MM.1S (cell line): ENCODE data around the gene TRAPPC12.
A peak's percentile ranks its signal among the peaks of the same experiment; 100 is the strongest.

Source experiments
- DNase-seq: peaks from one replicate; pipeline ENCODE4 v3.0.0-alpha.2; 2015
- H2AFZ ChIP-seq: fragments of 300-600 bp; sonication (generic); 2 replicates; pipeline ENCODE4 v1.6.0; 2016; ENCODE audit warnings: antibody characterized with exemption, low read length
- H3F3A ChIP-seq: fragments of 300-600 bp; sonication (generic); 2 replicates; pipeline ENCODE4 v1.6.1; 2016; ENCODE audit warnings: mild to moderate bottlenecking, antibody characterized with exemption, low read length, moderate library complexity, mixed read lengths; ENCODE audit not compliant: insufficient read depth
- H3K27ac ChIP-seq: fragments of 300-600 bp; sonication (generic); 2 replicates; pipeline ENCODE4 v1.5.1; 2016; ENCODE audit warnings: mild to moderate bottlenecking, low read length
- H3K27me3 ChIP-seq: fragments of 300-600 bp; sonication (generic); replicated peaks from 2 replicates; pipeline ENCODE4 v1.6.0; 2016; ENCODE audit warnings: low read length; ENCODE audit not compliant: insufficient read depth
- H3K36me3 ChIP-seq: fragments of 300-600 bp; sonication (generic); replicated peaks from 2 replicates; pipeline ENCODE4 v1.6.1; 2016; ENCODE audit warnings: mild to moderate bottlenecking, low read length, mixed read lengths; ENCODE audit not compliant: insufficient read depth
- H3K4me1 ChIP-seq: fragments of 300-600 bp; sonication (generic); 2 replicates; pipeline ENCODE4 v1.6.1; 2016; ENCODE audit warnings: low read length, mixed read lengths
- H3K4me2 ChIP-seq: fragments of 300-600 bp; sonication (generic); 2 replicates; pipeline ENCODE4 v1.6.0; 2016; ENCODE audit warnings: low read depth, low read length
- H3K4me3 ChIP-seq: fragments of 300-600 bp; sonication (generic); 2 replicates; pipeline ENCODE4 v1.5.1; 2016; ENCODE audit warnings: low read length, mixed read lengths
- H3K79me2 ChIP-seq: fragments of 300-600 bp; sonication (generic); 2 replicates; pipeline ENCODE4 v1.6.1; 2016; ENCODE audit warnings: mixed run types, low read length, mixed read lengths
- H3K9ac ChIP-seq: fragments of 300-600 bp; sonication (generic); 2 replicates; pipeline ENCODE4 v1.6.1; 2016; ENCODE audit warnings: low read length, mixed read lengths
- H3K9me2 ChIP-seq: fragments of 300-600 bp; sonication (generic); replicated peaks from 2 replicates; pipeline ENCODE4 v1.6.1; 2016; ENCODE audit warnings: mild to moderate bottlenecking, low read length, mixed read lengths; ENCODE audit not compliant: insufficient read depth
- H3K9me3 ChIP-seq: fragments of 300-600 bp; sonication (generic); replicated peaks from 2 replicates; pipeline ENCODE4 v1.6.1; 2016; ENCODE audit warnings: mild to moderate bottlenecking, low read length, mixed read lengths; ENCODE audit not compliant: insufficient read depth
- H4K20me1 ChIP-seq: fragments of 300-600 bp; sonication (generic); 2 replicates; pipeline ENCODE4 v1.6.1; 2016; ENCODE audit warnings: mild to moderate bottlenecking, low read length, moderate library complexity, mixed read lengths; ENCODE audit not compliant: insufficient read depth
- EZH2 ChIP-seq: fragments of 300-600 bp; sonication (generic); optimal IDR thresholded peaks from 2 replicates; pipeline ENCODE3; 2017; ENCODE audit warnings: low read depth, mild to moderate bottlenecking, antibody characterized with exemption, low read length, mixed read lengths
- EZH2phosphoT487 ChIP-seq: fragments of 300-600 bp; sonication (generic); IDR thresholded peaks from 2 replicates; pipeline ENCODE4 v1.6.1; 2018; ENCODE audit warnings: antibody characterized with exemption, low read length
- TF ChIP-seq, protein P1 (sequence below): fragments of 300-600 bp; sonication (generic); IDR thresholded peaks from 2 replicates; pipeline ENCODE4 v1.5.1; 2016; ENCODE audit warnings: antibody characterized with exemption, low read length, mixed read lengths

The TRAPPC12 gene

GRCh38 chr2:3462493-3463104 is 83.1 kb downstream of the TRAPPC12 start:
- H3K36me3 ChIP-seq = no peaks in the 10 kb centered on the region
- peak overlapping the region; percentile 71; the same call in 1 of the 2 replicates for H3K27ac ChIP-seq
- H3F3A ChIP-seq = peaks cover 6% of the 10 kb centered on the region; the same call in 1 of the 2 replicates
- TF ChIP-seq, protein P1, sequence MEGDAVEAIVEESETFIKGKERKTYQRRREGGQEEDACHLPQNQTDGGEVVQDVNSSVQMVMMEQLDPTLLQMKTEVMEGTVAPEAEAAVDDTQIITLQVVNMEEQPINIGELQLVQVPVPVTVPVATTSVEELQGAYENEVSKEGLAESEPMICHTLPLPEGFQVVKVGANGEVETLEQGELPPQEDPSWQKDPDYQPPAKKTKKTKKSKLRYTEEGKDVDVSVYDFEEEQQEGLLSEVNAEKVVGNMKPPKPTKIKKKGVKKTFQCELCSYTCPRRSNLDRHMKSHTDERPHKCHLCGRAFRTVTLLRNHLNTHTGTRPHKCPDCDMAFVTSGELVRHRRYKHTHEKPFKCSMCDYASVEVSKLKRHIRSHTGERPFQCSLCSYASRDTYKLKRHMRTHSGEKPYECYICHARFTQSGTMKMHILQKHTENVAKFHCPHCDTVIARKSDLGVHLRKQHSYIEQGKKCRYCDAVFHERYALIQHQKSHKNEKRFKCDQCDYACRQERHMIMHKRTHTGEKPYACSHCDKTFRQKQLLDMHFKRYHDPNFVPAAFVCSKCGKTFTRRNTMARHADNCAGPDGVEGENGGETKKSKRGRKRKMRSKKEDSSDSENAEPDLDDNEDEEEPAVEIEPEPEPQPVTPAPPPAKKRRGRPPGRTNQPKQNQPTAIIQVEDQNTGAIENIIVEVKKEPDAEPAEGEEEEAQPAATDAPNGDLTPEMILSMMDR = no peak
- TF ChIP-seq EZH2 (no peak), EZH2phosphoT487 (no peak)
- DNase-seq = no peak
- no peak overlapping the region for H3K9ac ChIP-seq
- no peak overlapping the region for H2AFZ ChIP-seq
- H3K4me1 ChIP-seq = peaks cover 11% of the 10 kb centered on the region
- no peaks in the 10 kb centered on the region for H3K9me2 ChIP-seq
- H3K79me2 ChIP-seq = no peaks in the 10 kb centered on the region
- no peaks in the 10 kb centered on the region for H3K27me3 ChIP-seq
- peak overlapping the region; percentile 59; the same call in 1 of the 2 replicates for H3K4me2 ChIP-seq
- H3K9me3 ChIP-seq = no peaks in the 10 kb centered on the region
- H3K4me3 ChIP-seq = no peak overlapping the region
- H4K20me1 ChIP-seq = no peaks in the 10 kb centered on the region

GRCh38 chr2:3463186-3463835 is 83.8 kb downstream of the TRAPPC12 start:
- H3K9me3 ChIP-seq = no peaks in the 10 kb centered on the region
- no peak overlapping the region for H3K27ac ChIP-seq

GRCh38 chr2:3463944-3464343 is 84.5 kb downstream of the TRAPPC12 start:
- no peak overlapping the region for H3K27ac ChIP-seq

More at GRCh38 chr2:3463186-3463835, 83.8 kb downstream of the TRAPPC12 start:
- no peak overlapping the region for H2AFZ ChIP-seq
- H3K9me2 ChIP-seq = no peaks in the 10 kb centered on the region
- no peak overlapping the region for H3K4me3 ChIP-seq
- peaks cover 6% of the 10 kb centered on the region; the same call in 1 of the 2 replicates for H3F3A ChIP-seq
- no peak overlapping the region for H3K4me2 ChIP-seq
- H4K20me1 ChIP-seq = no peaks in the 10 kb centered on the region
- peaks cover 11% of the 10 kb centered on the region for H3K4me1 ChIP-seq
- no peaks in the 10 kb centered on the region for H3K36me3 ChIP-seq
- no peak overlapping the region for H3K9ac ChIP-seq
- H3K27me3 ChIP-seq = no peaks in the 10 kb centered on the region
- DNase-seq = no peak
- no peaks in the 10 kb centered on the region for H3K79me2 ChIP-seq
- no peak for TF ChIP-seq EZH2
- TF ChIP-seq EZH2phosphoT487 = no peak
- TF ChIP-seq, protein P1 = no peak

More at GRCh38 chr2:3463944-3464343, 84.5 kb downstream of the TRAPPC12 start:
- Histone ChIP-seq H3K9me2 (no peaks in the 10 kb centered on the region), H3K9me3 (no peaks in the 10 kb centered on the region), H3K4me1 (peaks cover 11% of the 10 kb centered on the region), H3K36me3 (no peaks in the 10 kb centered on the region), H3K9ac (no peak overlapping the region), H3K27me3 (no peaks in the 10 kb centered on the region), H2AFZ (no peak overlapping the region), H4K20me1 (no peaks in the 10 kb centered on the region), H3F3A (peaks cover 6% of the 10 kb centered on the region; the same call in 1 of the 2 replicates), H3K4me3 (no peak overlapping the region), H3K4me2 (no peak overlapping the region), H3K79me2 (no peaks in the 10 kb centered on the region)
- no peak for TF ChIP-seq EZH2
- TF ChIP-seq EZH2phosphoT487 = no peak
- TF ChIP-seq, protein P1 = no peak
- DNase-seq = no peak
